ENCODE results near the gene TPD52L3.

- TF ChIP-seq CTCF (IDR thresholded peaks at IDR 0.05; ENCODE audit: low read depth, low read length) (no peak), EZH2phosphoT487 (IDR thresholded peaks at IDR 0.05; ENCODE audit: low read depth) (no peak)
Observed at GRCh38 chr9:6356904-6357303, 28.7 kb downstream of the TPD52L3 start.

Data from OCI-LY3 (cell line).